Measurements from ENCODE around the gene TIE1. TPM values are rescaled to one million over a fixed set of nuclear protein-coding genes. Genes with fewer than 3 reads are reported as not detected.

The TIE1 gene
- total and polyA plus RNA-seq, 7 donors = 1.2 to 33.8 (median 9.5) TPM

- TF ChIP-seq POLR2AphosphoS5 (IDR thresholded peaks at IDR 0.05) (no peak), CTCF (IDR thresholded peaks at IDR 0.05) (no peak), POLR2A (IDR thresholded peaks at IDR 0.05) (no peak), EP300 (IDR thresholded peaks at IDR 0.05) (no peak)
- no peaks in the 10 kb centered on the region for H3K4me1 ChIP-seq
- no peaks in the 10 kb centered on the region for H3K36me3 ChIP-seq
- no peak for DNase-seq
- peaks cover 0 to 4% (median 3%) of the 10 kb centered on the region in 3 donors for H3K27me3 ChIP-seq
- WGBS, 2 donors = 85 to 88% methylated on average over 9 of the region's 9 CpGs
- no peaks in the 10 kb centered on the region for H3K9me3 ChIP-seq
- intact Hi-C loops (cut with DNase I) = no loop called here
- H3K27ac ChIP-seq = no peak overlapping the region
- H3K4me3 ChIP-seq = no peak overlapping the region
Measured at GRCh38 chr1:43288058-43288784, 12.6 kb upstream of the TIE1 start.

GRCh38 chr1:43288785-43289706 is 11.7 kb upstream of the TIE1 start:
- peaks cover 0 to 4% (median 0%) of the 10 kb centered on the region in 3 donors for H3K27me3 ChIP-seq
- intact Hi-C loops (cut with DNase I) = no loop called here
- 70 to 82% methylated on average over 12 of the region's 12 CpGs for WGBS, 2 donors
- no peak for TF ChIP-seq CTCF (IDR thresholded peaks at IDR 0.05)
- TF ChIP-seq POLR2AphosphoS5 (IDR thresholded peaks at IDR 0.05) = no peak
- no peak for TF ChIP-seq EP300 (IDR thresholded peaks at IDR 0.05)
- no peak for TF ChIP-seq POLR2A (IDR thresholded peaks at IDR 0.05)
- H3K4me3 ChIP-seq = no peak overlapping the region
- no peak overlapping the region for H3K27ac ChIP-seq
- peaks cover 0 to 4% (median 2%) of the 10 kb centered on the region in 4 donors for H3K4me1 ChIP-seq
- H3K36me3 ChIP-seq = no peaks in the 10 kb centered on the region
- DNase-seq = no peak
- no peaks in the 10 kb centered on the region for H3K9me3 ChIP-seq

GRCh38 chr1:43292216-43292615 is 8.6 kb upstream of the TIE1 start:
- DNase-seq = no peak
- Histone ChIP-seq H3K9me3 (no peaks in the 10 kb centered on the region), H3K4me1 (peaks cover 0 to 28% (median 24%) of the 10 kb centered on the region in 4 donors), H3K36me3 (no peaks in the 10 kb centered on the region), H3K27me3 (no peaks in the 10 kb centered on the region), H3K27ac (no peak overlapping the region), H3K4me3 (no peak overlapping the region)
- TF ChIP-seq CTCF (IDR thresholded peaks at IDR 0.05) (no peak), POLR2A (IDR thresholded peaks at IDR 0.05) (no peak), EP300 (IDR thresholded peaks at IDR 0.05) (no peak)
- 66 to 85% methylated on average over 7 of the region's 7 CpGs for WGBS, 2 donors
- intact Hi-C loops (cut with DNase I) = loop anchor here (10.0 kb wide), 1 partner anchor 1387 kb away; no protein-coding TSS in a partner anchor

GRCh38 chr1:43292679-43293078 is 8.1 kb upstream of the TIE1 start:
- H3K9me3 ChIP-seq = no peaks in the 10 kb centered on the region
- no peak overlapping the region for H3K27ac ChIP-seq
- intact Hi-C loops (cut with DNase I) = loop anchor here (10.0 kb wide), 1 partner anchor 1388 kb away; no protein-coding TSS in a partner anchor
- H3K4me1 ChIP-seq = peaks cover 0 to 28% (median 24%) of the 10 kb centered on the region in 4 donors
- no peak for DNase-seq
- no peak overlapping the region for H3K4me3 ChIP-seq
- no peak for TF ChIP-seq POLR2A (IDR thresholded peaks at IDR 0.05)
- H3K27me3 ChIP-seq = no peaks in the 10 kb centered on the region
- WGBS, 2 donors = 79 to 88% methylated on average over 5 of the region's 5 CpGs
- H3K36me3 ChIP-seq = no peaks in the 10 kb centered on the region

GRCh38 chr1:43293176-43293575 is 7.6 kb upstream of the TIE1 start:
- H3K27ac ChIP-seq = no peak overlapping the region
- intact Hi-C loops (cut with DNase I) = loop anchor here (10.0 kb wide), 1 partner anchor 1388 kb away; no protein-coding TSS in a partner anchor

More at GRCh38 chr1:43293176-43293575, 7.6 kb upstream of the TIE1 start:
- TF ChIP-seq POLR2AphosphoS5 (IDR thresholded peaks at IDR 0.05) (no peak), EP300 (IDR thresholded peaks at IDR 0.05) (no peak), POLR2A (IDR thresholded peaks at IDR 0.05) (no peak), CTCF (IDR thresholded peaks at IDR 0.05) (no peak)
- 90 to 92% methylated on average over 2 of the region's 2 CpGs for WGBS, 2 donors
- DNase-seq = no peak
- H3K36me3 ChIP-seq = no peaks in the 10 kb centered on the region
- no peak overlapping the region for H3K4me3 ChIP-seq
- H3K27me3 ChIP-seq = no peaks in the 10 kb centered on the region
- H3K4me1 ChIP-seq = peaks cover 0 to 28% (median 24%) of the 10 kb centered on the region in 4 donors
- H3K9me3 ChIP-seq = no peaks in the 10 kb centered on the region
